Stimulated activated naive CD8-positive, alpha-beta T cell treated with anti-CD3 and anti-CD28 coated beads, Interleukin-15, Interleukin-2, amounts not matched to agents 100 U/mL and 50 U/mL, for 24 hours (primary cell): ENCODE data around the gene C2CD5.
A peak's percentile ranks its signal among the peaks of the same experiment; 100 is the strongest.
"Not testable (repeated sequence)": the region's sequence is repeated elsewhere in the genome, so short reads cannot be mapped to it uniquely, and the experiment has no call there.

Experiments used
- ATAC-seq: fragments of 150-1000 bp; cut with Tn5 transposase; one replicate; pipeline ENCODE4 v1.10.0; 2021
- DNase-seq: peaks from one replicate; pipeline ENCODE4 v3.0.0; 2021

The C2CD5 gene, protein sequence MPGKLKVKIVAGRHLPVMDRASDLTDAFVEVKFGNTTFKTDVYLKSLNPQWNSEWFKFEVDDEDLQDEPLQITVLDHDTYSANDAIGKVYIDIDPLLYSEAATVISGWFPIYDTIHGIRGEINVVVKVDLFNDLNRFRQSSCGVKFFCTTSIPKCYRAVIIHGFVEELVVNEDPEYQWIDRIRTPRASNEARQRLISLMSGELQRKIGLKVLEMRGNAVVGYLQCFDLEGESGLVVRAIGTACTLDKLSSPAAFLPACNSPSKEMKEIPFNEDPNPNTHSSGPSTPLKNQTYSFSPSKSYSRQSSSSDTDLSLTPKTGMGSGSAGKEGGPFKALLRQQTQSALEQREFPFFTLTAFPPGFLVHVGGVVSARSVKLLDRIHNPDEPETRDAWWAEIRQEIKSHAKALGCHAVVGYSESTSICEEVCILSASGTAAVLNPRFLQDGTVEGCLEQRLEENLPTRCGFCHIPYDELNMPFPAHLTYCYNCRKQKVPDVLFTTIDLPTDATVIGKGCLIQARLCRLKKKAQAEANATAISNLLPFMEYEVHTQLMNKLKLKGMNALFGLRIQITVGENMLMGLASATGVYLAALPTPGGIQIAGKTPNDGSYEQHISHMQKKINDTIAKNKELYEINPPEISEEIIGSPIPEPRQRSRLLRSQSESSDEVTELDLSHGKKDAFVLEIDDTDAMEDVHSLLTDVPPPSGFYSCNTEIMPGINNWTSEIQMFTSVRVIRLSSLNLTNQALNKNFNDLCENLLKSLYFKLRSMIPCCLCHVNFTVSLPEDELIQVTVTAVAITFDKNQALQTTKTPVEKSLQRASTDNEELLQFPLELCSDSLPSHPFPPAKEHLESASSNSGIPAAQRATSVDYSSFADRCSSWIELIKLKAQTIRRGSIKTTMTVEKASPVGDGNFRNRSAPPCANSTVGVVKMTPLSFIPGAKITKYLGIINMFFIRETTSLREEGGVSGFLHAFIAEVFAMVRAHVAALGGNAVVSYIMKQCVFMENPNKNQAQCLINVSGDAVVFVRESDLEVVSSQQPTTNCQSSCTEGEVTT

GRCh38 chr12:22544038-22544979, at the start of gene C2CD5:
C2CD5 (minus strand) TSS chr12:22544542; CDS start chr12:22544150, 392 bp downstream.
- ATAC-seq: peak; percentile 93

DNA sequence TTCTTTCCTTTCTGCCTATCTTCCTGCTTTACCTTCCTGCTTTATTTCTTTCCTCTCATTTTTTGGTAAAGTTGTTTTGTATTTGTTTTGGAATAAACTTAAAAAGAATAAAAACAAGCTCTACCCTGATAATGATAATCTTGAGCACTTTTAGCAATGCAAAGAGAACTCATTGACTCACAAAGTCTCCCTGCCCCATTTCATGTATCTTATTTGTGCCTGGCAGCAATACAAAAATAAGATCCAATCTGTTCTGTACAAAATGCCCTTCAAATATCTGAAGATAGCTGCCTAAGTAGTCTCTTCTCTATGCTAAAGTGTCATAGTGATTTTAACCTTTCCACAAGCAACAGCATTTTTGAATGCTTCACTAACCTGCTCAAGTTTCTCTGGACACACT, 49.5 kb upstream of the C2CD5 start:
- DNase-seq (no peak), ATAC-seq (no peak)

More at GRCh38 chr12:22544038-22544979, at the start of gene C2CD5:
- peak; percentile 94 for DNase-seq

GRCh38 chr12:22588817-22589216, 44.5 kb upstream of the C2CD5 start:
- ATAC-seq (no peak), DNase-seq (no peak)

GRCh38 chr12:22578328-22578727, 34.0 kb upstream of the C2CD5 start:
- no peak for ATAC-seq
- DNase-seq: no peak

GRCh38 chr12:22577667-22578066, 33.3 kb upstream of the C2CD5 start:
- DNase-seq (no peak), ATAC-seq (no peak)

DNA sequence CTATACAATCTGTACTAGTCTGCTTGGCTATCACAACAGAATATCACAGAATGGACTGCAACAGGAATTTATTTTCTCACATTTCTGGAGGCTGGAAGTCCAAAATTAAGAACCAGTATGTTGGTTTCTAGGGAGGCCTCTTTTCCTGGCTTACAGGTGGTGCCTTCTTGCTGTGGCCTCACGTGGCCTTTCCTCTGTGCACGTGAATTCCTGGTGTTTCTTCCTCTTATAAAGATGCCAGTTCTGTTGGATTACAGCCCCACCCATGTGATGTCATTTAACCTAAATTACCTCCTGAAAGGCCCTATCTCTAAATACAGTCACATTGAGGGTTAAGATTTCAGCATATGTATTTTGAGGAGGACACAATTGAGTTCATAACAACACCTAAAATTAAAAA, 32.1 kb upstream of the C2CD5 start:
- ATAC-seq (no peak), DNase-seq (no peak)

GRCh38 chr12:22576065-22576464, 31.7 kb upstream of the C2CD5 start:
- no peak for ATAC-seq

DNA sequence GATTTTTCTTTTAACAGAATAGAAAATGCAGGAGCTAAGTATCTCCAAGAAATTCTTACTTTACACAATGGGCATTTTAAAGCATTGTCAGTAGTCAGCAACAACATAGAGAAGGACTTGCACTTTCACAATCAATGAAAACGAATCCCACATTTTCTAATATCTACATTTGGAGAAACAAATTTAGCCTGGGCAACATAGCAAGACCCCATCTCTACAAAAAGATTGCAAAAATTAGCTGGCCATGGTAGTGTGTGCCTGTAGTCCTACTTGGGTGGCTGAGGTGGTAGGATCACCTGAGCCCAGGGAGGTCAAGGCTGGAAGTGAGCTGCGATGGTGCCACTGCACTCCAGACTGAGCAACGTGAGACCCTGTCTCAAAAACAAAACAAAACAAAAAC, 30.6 kb upstream of the C2CD5 start:
- ATAC-seq (no peak), DNase-seq (no peak)

More at GRCh38 chr12:22576065-22576464, 31.7 kb upstream of the C2CD5 start:
- no peak for DNase-seq

GRCh38 chr12:22573181-22573580, 28.8 kb upstream of the C2CD5 start:
- no peak for DNase-seq

DNA sequence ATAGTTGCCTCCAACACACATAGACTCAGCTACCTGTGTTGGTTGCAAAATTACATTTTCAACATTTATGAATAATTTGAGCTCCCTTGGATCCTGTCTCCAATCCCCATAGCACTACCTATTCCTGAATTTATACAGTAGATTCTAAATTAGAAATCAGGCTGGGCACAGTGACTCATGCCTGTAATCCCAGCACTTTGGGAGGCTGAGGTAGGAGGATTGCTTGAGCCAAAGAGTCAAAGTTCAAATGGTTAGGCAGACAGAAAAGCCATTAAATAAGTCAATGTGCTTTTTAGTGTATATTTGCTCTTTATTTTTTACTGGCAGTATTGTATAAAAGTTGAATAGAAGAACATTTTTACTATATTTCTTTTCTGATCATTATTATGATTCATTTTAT, 24.9 kb upstream of the C2CD5 start:
- no peak for DNase-seq
- no peak for ATAC-seq

More at GRCh38 chr12:22573181-22573580, 28.8 kb upstream of the C2CD5 start:
- ATAC-seq: no peak

DNA sequence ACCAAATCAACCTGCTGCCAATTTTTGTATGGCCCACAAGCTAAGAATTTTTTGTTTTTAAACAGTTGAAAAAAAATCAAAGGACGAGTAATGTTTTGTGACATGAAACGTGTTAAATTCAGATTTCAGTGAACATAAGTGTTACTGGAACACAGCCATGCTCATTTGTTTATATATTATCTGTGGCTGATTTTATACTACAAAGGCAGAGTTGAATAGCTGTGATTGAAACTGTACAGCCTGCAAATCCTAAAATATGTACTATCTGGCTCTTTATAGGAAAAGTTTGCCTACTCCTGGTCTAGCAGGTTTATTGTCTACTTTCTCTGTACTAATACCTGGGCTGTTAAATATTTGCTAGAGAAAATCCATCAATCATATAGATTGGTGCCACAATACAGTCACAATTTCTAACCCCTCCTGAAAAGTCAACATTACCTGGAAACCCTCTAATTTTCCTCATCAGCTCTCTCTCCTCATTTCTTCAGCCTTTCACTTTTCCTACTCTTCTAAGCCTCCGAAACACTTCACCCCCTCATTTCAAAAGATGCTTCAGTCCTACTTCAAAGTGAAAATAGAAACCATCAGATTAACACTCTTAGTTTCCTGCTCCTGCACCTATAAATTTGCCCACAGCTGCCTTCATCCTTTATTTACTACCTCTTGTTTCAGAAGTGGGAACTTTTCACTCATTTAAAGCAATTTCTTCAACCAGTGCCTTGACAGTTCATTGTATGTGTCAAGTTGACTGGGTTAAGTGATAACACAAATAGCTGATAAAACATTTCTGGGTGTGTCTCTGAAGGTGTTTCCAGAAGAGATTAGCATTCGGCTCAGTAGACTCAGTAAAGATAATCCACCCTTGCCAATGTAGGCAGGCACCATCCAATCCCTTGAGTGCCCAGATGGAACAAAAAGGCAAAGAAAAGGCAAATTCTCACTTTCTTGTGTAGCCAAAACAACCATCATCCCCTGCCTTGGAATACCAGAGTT, 18.0 kb upstream of the C2CD5 start:
- DNase-seq: no peak
- no peak for ATAC-seq

GRCh38 chr12:22554750-22555149, 10.4 kb upstream of the C2CD5 start:
- not testable (repeated sequence) for ATAC-seq, DNase-seq

DNA sequence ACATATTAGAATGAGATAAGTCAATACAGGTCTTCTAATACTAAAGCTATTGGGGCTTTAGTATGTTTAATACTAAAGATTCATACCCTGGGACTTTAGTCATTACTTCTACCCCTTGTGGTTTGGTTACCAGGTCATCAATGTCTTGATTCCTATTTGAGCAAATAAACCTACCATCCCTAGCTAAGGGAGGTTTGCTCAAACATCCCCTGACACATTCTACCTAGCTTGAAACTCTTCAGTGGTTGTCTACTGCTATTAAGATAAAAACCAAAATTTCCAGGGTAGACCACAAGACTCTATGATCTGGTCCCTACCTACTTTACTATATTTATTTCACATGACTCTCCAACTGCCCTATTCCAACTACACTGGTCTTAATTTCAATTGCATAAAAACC, 7.3 kb upstream of the C2CD5 start:
- ATAC-seq: peak; percentile 68
- DNase-seq: no peak

DNA sequence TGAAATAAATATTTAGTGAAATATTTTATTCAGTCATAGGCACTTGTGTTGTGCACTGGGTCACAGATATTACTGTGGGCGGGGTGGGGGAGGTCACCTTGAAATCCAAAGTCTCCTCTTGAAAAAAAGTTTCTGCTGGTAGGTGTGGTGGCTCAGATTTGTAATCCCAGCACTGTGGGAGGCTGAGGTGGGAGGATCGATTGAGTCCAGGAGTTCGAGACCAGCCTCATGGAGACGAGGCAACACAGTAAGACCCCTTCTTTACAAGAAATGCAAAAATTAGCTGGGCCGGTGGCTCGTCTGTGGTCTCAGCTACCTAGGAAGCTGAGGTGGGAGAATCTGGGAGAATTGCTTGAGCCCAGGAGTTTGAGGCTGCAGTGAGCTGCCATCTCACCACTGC, 913 bp upstream of the C2CD5 start:
- DNase-seq (no peak), ATAC-seq (no peak)

- ATAC-seq: peak; percentile 53
- DNase-seq: peak; percentile 57
Observed at GRCh38 chr12:22543246-22544037, 900 bp downstream of the C2CD5 start.

DNA sequence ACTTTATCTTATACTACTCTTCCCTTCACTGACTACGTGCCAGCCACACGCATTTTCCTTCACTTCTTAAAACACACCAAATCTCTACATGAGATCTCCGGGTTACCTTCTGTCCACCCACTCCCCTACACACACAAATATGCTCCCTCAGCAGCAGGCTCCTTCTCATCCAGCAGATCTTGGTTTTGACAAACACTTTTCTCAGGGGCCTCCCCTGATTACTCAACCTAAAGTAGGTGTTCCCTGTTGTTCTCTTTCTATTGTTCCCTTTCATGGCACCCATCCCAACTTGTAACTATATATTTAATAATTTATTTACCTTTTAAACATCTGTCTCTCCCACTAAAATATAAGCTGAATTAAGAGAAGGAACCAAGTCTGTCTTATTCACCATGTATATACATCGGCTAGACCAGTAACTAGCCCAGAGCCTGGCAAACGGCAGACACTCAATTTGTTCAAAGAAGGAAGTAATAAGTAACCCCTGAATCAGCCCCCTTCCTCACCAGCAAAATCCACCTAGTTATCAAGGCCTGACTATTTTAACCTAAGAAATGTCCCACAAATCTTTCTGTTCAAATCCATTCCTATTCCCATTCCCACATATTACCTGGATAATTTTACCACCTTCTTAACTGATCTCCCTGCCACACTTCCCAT, 2.7 kb downstream of the C2CD5 start:
- no peak for DNase-seq
- no peak for ATAC-seq

- DNase-seq: no peak
- ATAC-seq: no peak
Observed at GRCh38 chr12:22539055-22539454, 5.3 kb downstream of the C2CD5 start.

- no peak for ATAC-seq
- DNase-seq: no peak
Observed at GRCh38 chr12:22538311-22538710, 6.0 kb downstream of the C2CD5 start.

- DNase-seq: no peak
- no peak for ATAC-seq
Observed at GRCh38 chr12:22536971-22537544, 7.3 kb downstream of the C2CD5 start.
